22Rv1 (cell line): ENCODE results near the gene UNC79.

Experiments
- H3K27ac ChIP-seq: fragments of 450-650 bp; 2 replicates; pipeline ENCODE4 v1.5.1; 2017
- ZFX ChIP-seq: fragments of 450-650 bp; IDR thresholded peaks from 2 replicates; pipeline ENCODE4 v1.6.1; 2017; ENCODE audit warnings: antibody characterized with exemption, borderline replicate concordance
- TF ChIP-seq, protein P1 (sequence below): fragments of 450-650 bp; IDR thresholded peaks from 2 replicates; pipeline ENCODE4 v1.5.1; 2017; ENCODE audit warnings: mild to moderate bottlenecking

UNC79 gene

DNA sequence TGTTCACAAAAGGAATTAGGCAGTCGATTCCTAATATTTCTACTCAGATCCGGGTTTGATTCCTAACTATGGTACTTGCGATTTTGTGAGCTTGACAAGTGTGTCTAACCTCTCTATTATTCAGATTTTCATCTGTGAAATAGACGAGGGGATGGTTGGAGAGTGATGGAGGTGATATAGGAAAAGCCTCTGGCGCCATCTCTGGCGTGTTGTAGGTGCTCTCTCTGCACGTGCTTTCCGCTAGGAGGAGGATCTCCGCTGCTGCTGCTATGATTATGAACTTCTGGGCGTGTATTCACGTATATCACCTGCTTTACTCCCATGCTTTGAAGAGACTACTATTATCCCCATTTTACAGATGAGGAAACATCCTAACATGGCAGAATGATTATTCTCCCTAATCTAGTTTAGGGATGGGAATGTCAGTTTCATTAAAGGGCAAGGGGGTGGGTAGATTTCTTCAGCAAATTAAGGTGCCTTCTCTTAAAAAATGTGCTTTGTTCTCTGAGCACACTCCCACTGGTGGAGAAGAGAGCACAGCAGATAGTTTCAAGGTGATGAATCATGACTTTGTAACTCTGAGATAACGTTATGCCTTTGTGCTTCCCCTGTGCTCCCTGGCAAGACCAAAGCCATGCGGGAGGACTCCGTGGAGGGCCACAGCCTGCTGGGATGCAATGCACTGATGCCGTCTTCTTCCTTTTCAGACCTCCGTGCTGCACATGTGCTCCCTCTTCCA, 260.5 kb downstream of the UNC79 start:
- TF ChIP-seq ZFX, result no peak
- TF ChIP-seq, protein P1, sequence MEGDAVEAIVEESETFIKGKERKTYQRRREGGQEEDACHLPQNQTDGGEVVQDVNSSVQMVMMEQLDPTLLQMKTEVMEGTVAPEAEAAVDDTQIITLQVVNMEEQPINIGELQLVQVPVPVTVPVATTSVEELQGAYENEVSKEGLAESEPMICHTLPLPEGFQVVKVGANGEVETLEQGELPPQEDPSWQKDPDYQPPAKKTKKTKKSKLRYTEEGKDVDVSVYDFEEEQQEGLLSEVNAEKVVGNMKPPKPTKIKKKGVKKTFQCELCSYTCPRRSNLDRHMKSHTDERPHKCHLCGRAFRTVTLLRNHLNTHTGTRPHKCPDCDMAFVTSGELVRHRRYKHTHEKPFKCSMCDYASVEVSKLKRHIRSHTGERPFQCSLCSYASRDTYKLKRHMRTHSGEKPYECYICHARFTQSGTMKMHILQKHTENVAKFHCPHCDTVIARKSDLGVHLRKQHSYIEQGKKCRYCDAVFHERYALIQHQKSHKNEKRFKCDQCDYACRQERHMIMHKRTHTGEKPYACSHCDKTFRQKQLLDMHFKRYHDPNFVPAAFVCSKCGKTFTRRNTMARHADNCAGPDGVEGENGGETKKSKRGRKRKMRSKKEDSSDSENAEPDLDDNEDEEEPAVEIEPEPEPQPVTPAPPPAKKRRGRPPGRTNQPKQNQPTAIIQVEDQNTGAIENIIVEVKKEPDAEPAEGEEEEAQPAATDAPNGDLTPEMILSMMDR, result peak; percentile 60
- H3K27ac ChIP-seq, result no peak overlapping the region

DNA sequence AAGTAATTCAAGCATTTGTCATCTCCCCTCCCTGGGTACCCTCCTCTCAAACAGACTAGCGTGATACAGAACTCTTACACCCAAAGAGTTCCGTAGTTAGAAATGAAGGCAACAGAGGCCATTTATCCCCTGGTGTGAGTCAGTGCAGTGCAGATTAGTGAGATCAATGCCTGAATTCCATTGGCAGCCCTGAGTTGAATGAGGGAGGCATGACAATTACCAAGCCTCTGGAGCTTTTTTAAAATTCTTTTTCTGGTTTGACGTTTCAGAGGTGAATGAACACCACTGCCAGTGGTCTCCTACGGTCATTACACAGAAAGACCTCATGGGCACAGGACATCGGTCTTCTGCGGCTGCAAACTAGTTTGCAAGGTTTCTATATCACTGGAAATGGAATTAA, 263.2 kb downstream of the UNC79 start:
- TF ChIP-seq, protein P1, result no peak
- no peak overlapping the region for H3K27ac ChIP-seq

DNA sequence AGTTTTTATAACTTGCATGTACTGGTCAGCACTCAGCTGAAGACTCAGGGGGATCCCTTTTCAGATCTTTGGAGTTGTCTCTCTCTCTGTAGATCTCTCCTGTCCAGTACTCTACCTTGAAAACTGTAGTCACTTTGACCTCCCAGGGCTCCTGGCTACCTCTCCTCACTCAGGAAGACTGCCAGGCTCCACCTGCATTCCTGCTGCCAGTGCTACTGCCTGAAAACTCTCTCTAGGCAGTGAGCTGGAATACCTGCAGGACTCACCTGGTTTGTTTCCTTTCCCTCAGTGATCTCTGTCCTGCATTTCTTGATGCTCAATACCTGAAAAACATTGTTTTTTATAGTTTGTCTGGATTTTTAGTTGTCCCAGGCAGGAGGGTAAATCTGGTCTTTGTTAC, 270.2 kb downstream of the UNC79 start:
- H3K27ac ChIP-seq, result no peak overlapping the region
- TF ChIP-seq, protein P1, result no peak
- no peak for TF ChIP-seq ZFX

DNA sequence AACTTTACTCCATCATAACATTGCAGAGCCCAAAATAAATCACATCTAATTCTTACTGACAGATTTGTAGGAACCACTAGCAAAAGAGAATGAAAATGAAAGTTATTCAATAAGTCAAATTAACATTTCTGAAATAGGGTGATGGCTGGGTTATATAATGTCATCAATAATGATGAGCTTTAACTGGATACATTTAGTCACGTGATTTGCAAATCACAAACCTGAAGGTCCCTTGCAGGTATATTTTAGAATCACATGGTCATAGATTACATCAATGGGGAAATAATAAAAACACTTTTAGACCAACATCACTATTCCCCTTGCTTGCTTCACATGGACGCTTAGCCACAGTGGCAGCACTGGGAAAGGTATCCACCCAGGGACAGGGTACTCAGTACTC, 270.8 kb downstream of the UNC79 start:
- TF ChIP-seq, protein P1, result no peak
- no peak for TF ChIP-seq ZFX

DNA sequence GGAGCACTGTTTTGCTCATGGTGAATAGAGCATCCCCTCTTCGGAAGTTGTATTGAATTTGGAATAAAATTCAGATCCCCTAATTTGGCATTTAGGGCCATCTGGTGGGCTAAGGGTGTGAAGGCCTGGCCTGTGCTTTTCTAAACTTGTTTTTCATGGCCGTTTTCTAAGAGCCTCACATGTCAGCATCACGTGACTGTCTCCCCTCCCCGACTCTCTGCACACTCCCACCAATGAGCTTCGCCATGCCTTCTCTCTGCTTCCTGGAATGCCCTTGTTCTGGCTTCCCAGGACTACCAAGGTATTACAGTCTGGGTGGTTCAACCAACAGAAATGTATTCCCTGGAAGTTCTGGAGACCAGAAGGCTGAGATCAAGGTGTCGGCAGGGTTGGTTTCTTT, 272.2 kb downstream of the UNC79 start:
- TF ChIP-seq, protein P1, result no peak
- no peak for TF ChIP-seq ZFX
- H3K27ac ChIP-seq, result no peak overlapping the region

More for the DNA sequence above, 270.8 kb downstream of the UNC79 start:
- no peak overlapping the region for H3K27ac ChIP-seq

DNA sequence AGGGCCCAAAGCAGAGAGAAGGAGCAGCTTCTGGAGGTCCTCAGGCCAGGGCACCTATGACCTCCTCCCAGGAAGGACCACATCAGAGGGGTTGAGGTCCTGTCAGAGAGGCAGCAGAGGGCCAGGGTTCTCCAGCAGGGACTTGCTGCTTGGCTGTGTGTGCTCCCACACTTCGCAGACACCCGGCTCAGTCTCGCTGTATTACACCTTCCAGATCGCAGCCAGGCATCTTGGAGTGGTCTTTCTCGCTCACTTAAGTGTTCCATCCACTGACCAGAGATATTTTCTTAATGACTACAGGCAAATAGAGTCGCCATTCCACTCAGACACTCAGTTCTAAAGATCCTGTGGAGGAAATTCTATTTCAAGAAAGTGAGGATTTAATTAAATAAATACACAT, 273.2 kb downstream of the UNC79 start:
- no peak overlapping the region for H3K27ac ChIP-seq
- TF ChIP-seq, protein P1, result no peak
- no peak for TF ChIP-seq ZFX

DNA sequence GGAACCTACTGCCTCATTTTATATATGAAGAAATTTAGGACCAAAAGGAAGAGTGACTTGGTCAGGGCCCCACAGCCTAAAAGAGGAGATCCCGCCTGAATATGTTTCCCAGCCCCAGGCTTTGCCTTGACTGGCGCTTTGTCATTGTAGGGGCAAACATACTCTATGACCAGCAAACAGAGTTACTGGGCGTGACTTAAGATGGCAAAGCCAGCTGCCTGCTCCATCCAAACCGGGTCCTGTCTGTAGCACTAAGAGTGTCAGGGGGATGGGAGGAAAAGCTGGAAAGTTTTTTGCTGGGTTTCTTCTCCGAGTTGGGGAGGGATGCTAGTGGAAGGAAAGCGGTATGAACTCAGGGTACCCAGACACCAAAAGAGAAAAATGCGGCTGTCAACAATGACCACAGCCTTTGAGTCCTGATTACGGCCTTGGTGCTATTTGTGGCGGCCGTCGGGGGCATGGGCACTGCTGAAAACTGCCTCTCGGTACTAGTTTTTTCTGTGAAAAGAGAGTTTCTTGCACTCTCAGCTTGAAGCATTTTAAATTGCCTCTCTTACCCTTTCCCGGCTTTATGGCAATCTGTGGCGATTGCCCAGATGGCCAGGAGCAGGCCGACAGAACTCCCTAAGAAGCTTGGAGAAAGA, 274.9 kb downstream of the UNC79 start:
- TF ChIP-seq ZFX, result no peak
- TF ChIP-seq, protein P1, result no peak
- no peak overlapping the region for H3K27ac ChIP-seq
